Retinal pigment epithelial cell (primary cell): ENCODE measurements around the gene MAS1.

Experiments used
- DNase-seq: peaks from one replicate; pipeline ENCODE4 v3.0.0-alpha.2; 2010; ENCODE audit warnings: low read depth
- H3K4me3 ChIP-seq: 2 replicates; pipeline ENCODE4 v1.5.1; 2011; ENCODE audit warnings: mild to moderate bottlenecking, low read length, control low read depth, moderate library complexity
- CTCF ChIP-seq: conservative IDR thresholded peaks from 2 replicates; pipeline ENCODE4 v1.5.1; 2011; ENCODE audit warnings: low read depth, low read length, control low read depth, inconsistent platforms

Gene MAS1

GRCh38 chr6:159926542-159927203 is 35.9 kb downstream of the MAS1 start:
- H3K4me3 ChIP-seq, result no peak overlapping the region
- TF ChIP-seq CTCF, result no peak
- no peak for DNase-seq

- DNase-seq, result no peak
These were observed 39.0 kb downstream of the MAS1 start for GRCh38 chr6:159929819-159930218.

GRCh38 chr6:159931112-159931511 is 40.3 kb downstream of the MAS1 start:
- no peak for TF ChIP-seq CTCF
- no peak for DNase-seq
- no peak overlapping the region for H3K4me3 ChIP-seq

More at GRCh38 chr6:159929819-159930218, 39.0 kb downstream of the MAS1 start:
- TF ChIP-seq CTCF, result no peak
- no peak overlapping the region for H3K4me3 ChIP-seq

- DNase-seq, result no peak
- no peak overlapping the region for H3K4me3 ChIP-seq
- TF ChIP-seq CTCF, result no peak
These were observed 41.1 kb downstream of the MAS1 start for GRCh38 chr6:159931846-159932245.

- TF ChIP-seq CTCF, result no peak
- no peak for DNase-seq
- no peak overlapping the region for H3K4me3 ChIP-seq
These were observed 42.3 kb downstream of the MAS1 start for GRCh38 chr6:159933077-159933476.

GRCh38 chr6:159934181-159934580 is 43.4 kb downstream of the MAS1 start:
- no peak for TF ChIP-seq CTCF
- H3K4me3 ChIP-seq, result no peak overlapping the region
- no peak for DNase-seq

- no peak overlapping the region for H3K4me3 ChIP-seq
- DNase-seq, result no peak
- TF ChIP-seq CTCF, result no peak
These were observed 44.3 kb downstream of the MAS1 start for GRCh38 chr6:159935065-159935464.
